AG09309 (cell line): ENCODE data around the gene MAPKAP1.

Experiments used
- DNase-seq: peaks from one replicate; pipeline ENCODE4 v3.0.0-alpha.2; 2010; ENCODE audit warnings: low read depth
- H3K4me3 ChIP-seq: 2 replicates; pipeline ENCODE4 v1.5.1; 2011; ENCODE audit warnings: mild to moderate bottlenecking, low read depth, low read length, moderate library complexity; ENCODE audit not compliant: control insufficient read depth
- TF ChIP-seq, protein P1 (sequence below): IDR thresholded peaks from 2 replicates; pipeline ENCODE4 v1.5.1; 2011; ENCODE audit warnings: mild to moderate bottlenecking, low read depth, low read length, inconsistent platforms; ENCODE audit not compliant: insufficient read depth, control insufficient read depth; ENCODE audit errors: missing control alignments

Gene MAPKAP1

GRCh38 chr9:125746017-125746773, 39.2 kb upstream of the MAPKAP1 start:
- H3K4me3 ChIP-seq, result peak overlapping the region; percentile 64
- TF ChIP-seq, protein P1, sequence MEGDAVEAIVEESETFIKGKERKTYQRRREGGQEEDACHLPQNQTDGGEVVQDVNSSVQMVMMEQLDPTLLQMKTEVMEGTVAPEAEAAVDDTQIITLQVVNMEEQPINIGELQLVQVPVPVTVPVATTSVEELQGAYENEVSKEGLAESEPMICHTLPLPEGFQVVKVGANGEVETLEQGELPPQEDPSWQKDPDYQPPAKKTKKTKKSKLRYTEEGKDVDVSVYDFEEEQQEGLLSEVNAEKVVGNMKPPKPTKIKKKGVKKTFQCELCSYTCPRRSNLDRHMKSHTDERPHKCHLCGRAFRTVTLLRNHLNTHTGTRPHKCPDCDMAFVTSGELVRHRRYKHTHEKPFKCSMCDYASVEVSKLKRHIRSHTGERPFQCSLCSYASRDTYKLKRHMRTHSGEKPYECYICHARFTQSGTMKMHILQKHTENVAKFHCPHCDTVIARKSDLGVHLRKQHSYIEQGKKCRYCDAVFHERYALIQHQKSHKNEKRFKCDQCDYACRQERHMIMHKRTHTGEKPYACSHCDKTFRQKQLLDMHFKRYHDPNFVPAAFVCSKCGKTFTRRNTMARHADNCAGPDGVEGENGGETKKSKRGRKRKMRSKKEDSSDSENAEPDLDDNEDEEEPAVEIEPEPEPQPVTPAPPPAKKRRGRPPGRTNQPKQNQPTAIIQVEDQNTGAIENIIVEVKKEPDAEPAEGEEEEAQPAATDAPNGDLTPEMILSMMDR, result no peak
- peak; percentile 62 for DNase-seq

DNA sequence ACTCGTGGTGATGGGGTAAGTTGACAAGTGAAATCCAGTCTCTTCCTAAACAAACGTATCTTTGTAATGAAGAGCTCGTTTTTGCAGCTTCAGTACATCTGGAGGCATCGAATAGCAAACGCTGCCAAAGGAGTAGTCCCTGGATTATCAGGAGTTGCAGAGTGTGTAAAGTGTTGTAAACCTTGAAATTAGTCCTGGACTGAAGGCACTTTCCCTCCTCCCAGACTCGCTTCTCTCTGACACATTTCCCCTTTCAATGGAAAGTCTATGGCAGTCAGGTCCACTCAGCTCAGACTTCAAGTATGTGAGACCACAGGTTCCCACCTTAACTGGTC, 38.6 kb upstream of the MAPKAP1 start:
- TF ChIP-seq, protein P1, result no peak
- DNase-seq, result no peak
- peak overlapping the region; percentile 64 for H3K4me3 ChIP-seq

- TF ChIP-seq, protein P1, result no peak
- no peak overlapping the region for H3K4me3 ChIP-seq
These were observed 38.0 kb upstream of the MAPKAP1 start for GRCh38 chr9:125745018-125745417.

GRCh38 chr9:125744616-125745015, 37.6 kb upstream of the MAPKAP1 start:
- no peak overlapping the region for H3K4me3 ChIP-seq
- DNase-seq, result peak; percentile 66
- TF ChIP-seq, protein P1, result no peak

More at GRCh38 chr9:125745018-125745417, 38.0 kb upstream of the MAPKAP1 start:
- no peak for DNase-seq

- DNase-seq, result no peak
- TF ChIP-seq, protein P1, result no peak
- no peak overlapping the region for H3K4me3 ChIP-seq
These were observed 36.8 kb upstream of the MAPKAP1 start for GRCh38 chr9:125743682-125744428.

DNA sequence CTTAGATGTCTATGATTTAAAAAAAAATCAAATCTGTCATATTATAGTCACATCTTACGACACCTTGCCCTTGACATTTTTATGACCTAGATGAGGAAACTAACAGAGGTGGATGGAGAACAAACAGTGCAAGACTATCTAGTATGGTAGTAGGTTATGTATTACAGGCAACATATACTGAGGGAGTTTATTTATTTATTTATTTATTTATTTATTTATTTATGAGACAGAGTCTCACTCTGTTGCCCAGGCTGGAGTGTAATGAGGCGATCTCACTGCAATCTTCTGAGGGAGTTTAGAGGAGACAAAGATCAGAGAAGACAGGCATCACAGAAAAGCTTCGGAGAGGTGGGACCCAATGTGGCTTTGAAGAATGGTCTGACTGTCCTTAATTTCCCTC, 35.6 kb upstream of the MAPKAP1 start:
- TF ChIP-seq, protein P1, result no peak
- DNase-seq, result no peak
- no peak overlapping the region for H3K4me3 ChIP-seq

DNA sequence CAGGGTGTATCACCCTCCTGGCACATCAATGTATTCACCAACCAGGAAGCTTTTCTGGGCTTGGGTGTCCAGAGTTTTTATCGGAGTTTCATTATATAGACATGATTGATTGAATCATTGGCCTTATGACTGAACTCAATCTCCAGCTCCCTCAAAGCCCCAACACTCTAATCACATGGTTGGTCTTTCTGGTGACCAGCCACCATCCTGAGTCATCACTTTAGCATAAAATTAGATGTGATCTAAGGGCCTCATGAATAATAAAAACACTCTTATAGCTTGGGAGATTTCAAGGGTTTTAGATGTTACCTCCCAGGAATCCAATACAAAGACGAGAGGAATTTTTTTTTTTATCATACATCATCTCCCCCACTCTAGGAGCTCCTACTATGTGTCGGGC, 32.4 kb upstream of the MAPKAP1 start:
- no peak for DNase-seq
- TF ChIP-seq, protein P1, result no peak
- no peak overlapping the region for H3K4me3 ChIP-seq
